Stimulated activated CD8-positive, alpha-beta memory T cell treated with anti-CD3 and anti-CD28 coated beads, Interleukin-4, amount 100 ng/mL, for 1 hour (primary cell): ENCODE data around the gene PTPRN2.
"Not testable (repeated sequence)": the region's sequence is repeated elsewhere in the genome, so short reads cannot be mapped to it uniquely, and the experiment has no call there.

ENCODE experiments used
- DNase-seq, 2 donors: peaks; one replicate each; pipeline ENCODE4 v3.0.0-alpha.2; 2020; ENCODE audit warnings: low read depth in 2 of 2, low spot score in 1 of 2

Gene PTPRN2

DNA sequence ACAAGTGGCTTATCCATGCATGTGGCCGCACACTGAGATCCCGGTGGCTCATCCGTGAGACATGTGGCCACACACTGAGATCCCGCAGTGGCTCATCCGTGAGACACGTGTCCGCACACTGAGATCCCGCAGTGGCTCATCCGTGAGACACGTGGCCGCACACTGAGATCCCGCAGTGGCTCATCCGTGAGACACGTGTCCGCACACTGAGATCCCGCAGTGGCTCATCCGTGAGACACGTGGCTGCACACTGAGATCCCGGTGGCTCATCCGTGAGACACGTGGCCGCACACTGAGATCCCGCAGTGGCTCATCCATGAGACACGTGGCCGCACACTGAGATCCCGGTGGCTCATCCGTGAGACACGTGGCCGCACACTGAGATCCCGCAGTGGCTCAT lies 181.9 kb downstream of the PTPRN2 start:
- not testable (repeated sequence) for DNase-seq

DNA sequence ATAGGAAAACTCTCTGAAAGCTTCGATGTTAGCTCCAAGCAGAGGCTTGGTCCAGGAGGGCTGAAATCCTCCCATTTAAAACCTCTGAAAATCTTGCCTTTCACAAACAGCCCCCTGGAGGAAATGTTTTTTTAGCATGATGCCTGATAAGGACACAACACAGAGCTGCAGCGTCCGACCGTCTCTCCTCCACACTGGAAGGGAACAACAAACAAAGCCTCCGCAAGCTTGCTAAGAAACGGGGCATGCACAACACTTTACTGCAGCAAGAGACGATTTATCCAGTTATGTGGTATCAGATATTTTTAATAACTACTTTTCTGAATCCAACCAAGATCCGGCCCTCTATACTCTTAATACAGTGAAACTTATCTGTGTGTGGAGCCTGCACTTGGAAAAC lies 182.3 kb downstream of the PTPRN2 start:
- no peak for DNase-seq

GRCh38 chr7:158404031-158404761 lies 183.4 kb downstream of the PTPRN2 start:
- DNase-seq: no peak

- DNase-seq: no peak
Measured at GRCh38 chr7:158403013-158403821, 184.4 kb downstream of the PTPRN2 start.

- DNase-seq: no peak
Measured at GRCh38 chr7:158402471-158402870, 185.2 kb downstream of the PTPRN2 start.

DNA sequence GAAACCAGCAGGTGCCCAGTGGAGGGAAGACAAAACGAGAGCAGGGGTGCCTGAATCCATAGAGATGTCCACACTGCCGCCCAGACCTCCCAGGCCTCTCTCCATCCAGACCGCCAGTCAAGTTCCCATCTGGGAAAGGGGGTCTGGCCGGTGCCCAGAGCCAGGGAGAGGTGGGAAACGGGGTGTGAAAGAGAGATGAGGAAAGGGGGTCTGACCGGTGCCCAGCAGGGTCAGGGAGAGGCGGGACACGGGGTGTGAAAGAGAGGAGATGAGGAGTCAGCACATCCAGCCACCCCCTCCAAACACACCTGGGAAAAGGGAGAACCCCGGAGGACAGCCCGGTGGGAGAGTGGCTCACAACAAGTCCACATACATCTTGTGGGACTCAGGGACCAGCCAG lies 185.8 kb downstream of the PTPRN2 start:
- DNase-seq: no peak

- DNase-seq: no peak
Measured at GRCh38 chr7:158401295-158401694, 186.3 kb downstream of the PTPRN2 start.

DNA sequence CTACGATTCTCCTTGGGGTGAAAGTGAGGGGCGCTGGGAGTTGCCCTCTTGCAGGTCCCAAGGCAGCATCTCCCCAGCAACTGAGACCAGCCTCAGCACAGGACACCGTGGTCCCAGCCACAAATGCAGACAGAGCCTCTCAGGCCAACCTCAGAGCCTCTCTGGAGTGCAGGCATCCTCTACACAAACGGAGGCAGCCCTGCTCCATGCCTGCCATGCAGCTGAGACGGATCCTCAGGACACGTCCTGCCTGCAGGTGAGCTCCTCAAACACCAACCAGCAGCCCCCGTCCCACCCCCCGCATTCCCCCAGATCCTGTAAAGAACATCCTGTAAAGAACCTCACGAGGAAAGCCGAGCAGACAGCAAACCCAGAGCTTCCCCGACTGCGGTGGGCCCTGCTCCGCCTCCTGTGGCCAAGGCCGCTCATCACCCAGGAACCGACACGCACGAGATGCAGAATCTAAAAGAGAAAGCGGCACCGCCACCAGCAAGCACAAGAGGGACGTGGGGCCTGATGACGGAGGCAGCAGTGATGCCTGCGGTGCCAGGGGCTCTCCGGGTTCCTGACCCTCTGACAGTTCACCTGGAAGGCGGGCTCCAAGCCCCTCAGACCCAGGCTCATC lies 186.9 kb downstream of the PTPRN2 start:
- no peak for DNase-seq

- DNase-seq: no peak
Measured at GRCh38 chr7:158399762-158400161, 187.9 kb downstream of the PTPRN2 start.

GRCh38 chr7:158398750-158399149 lies 188.9 kb downstream of the PTPRN2 start:
- no peak for DNase-seq

DNA sequence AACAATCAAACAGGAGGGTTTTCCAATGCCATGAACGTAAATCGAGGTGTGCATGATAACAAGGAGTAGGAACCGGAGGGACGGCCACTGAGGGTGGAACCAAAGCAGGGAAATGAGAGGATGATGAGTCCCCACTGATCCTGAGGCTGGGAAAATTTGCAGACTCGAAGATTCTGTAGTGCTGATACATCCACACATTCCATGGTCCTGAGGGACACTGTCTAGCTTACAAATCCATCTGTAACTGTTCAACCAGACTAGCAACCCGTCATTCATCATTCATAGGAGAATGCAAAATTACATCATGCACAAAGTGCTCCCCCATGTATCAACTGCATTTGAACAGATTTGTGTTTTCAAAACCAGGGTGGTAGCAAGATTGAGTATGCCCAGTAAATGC lies 189.7 kb downstream of the PTPRN2 start:
- DNase-seq: no peak

- no peak for DNase-seq
Measured at GRCh38 chr7:158396982-158397862, 190.4 kb downstream of the PTPRN2 start.

DNA sequence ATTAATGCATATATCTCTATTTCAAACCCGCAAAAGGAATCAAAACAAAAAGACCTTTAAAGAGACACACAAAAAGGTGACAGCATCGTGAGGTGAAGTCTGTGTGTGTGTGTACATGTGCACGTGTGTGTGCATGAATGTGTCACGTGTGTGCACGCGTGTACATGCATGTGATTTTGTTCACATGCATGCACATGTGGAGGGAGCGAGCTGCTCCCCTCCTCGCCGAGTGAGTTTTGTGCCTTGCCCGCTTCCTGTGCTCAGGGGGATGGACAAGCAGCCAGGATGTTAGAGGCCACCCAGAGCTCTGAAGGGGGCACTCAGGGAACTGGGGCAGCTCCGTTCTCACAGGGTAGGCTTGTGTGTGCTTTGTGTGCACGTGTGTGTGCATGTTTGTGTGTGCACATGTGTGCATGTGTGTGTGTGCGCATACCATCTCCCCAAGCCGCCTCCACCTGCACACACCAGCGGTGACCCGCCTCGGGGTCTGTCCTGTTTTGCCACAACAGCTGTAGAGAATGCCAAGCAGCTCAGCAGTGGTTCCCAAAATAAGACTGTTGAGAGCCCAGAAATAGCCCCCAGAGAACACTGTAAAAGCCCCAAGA lies 191.2 kb downstream of the PTPRN2 start:
- no peak for DNase-seq

DNA sequence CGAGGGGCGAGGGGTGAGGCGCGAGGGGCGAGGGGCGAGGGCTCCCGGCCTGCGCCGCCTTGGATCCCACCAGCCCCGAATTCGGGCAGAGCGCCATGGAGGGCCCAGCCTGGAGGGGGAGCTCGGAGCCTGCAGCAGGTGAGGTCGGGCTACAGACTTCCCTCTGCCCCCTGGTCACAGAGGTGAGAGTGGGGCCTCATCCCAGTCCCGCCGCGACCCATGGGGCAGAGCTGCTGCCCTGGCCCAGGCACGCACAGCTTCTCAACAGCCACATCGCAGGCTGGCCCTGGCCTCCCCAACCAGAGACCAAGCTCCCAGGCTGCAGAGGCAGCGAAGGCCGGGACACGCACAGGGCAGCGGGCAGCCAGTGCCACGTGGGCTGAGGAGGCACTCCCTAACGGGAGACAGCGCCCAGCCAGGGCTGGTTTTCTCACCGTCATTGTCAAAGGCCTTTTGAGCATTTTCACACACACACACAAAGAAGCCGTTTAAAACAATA lies 191.8 kb downstream of the PTPRN2 start:
- DNase-seq: no peak

- DNase-seq: no peak
Measured at GRCh38 chr7:158395349-158395748, 192.3 kb downstream of the PTPRN2 start.

DNA sequence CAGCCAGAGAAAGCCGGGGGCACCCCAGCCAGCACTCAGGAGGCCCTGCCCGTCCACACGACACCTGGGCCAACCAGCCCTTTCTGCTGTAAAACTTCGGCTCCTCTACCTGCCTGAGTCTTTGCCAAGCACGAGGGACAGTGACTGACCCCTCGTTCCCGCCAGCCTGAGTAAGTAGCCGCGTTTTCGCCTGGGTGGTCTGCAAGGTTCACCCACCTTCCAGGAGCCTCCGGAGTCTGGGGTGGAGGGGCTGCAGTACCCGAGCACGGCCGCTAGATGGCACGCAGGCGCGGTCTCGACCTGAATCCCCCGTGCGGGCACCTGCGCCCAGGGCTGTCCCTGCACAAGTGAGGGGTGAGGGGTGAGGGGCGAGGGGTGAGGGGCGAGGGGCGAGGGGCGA lies 192.7 kb downstream of the PTPRN2 start:
- DNase-seq: peak in 1 of 2 donors; percentile 13

DNA sequence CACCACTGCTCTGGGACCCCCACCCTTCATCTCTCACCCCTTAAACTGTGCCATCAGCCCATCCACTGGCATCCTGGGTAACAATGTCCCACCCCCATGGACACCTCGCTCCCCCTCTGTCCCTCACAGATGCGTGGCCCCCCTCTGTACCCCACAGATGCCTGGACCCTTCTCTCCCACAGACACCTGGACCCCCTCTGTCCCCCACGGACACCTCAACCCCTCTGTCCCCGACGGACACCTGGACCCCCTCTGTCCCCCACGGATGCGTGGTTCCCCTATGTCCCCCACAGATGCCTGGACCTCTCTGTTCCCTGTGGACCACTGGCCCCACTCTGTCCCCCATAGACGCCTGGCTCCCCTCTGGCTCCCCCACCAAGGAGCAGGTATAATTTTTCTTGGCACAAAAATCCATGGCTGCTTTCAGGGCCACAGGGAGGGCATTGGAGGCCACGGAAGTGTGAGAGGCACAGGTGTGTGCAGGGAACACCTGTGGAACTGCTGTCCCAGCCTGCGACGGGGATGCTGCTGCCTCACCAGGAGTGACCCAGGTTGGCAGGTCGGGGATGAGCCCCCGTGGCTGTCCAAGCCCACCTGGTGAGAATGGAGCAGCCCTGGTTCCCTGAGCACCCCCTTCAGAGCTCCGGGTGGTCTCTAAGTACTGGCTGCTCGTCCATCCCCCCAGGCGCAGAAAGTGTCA lies 193.5 kb downstream of the PTPRN2 start:
- no peak for DNase-seq

DNA sequence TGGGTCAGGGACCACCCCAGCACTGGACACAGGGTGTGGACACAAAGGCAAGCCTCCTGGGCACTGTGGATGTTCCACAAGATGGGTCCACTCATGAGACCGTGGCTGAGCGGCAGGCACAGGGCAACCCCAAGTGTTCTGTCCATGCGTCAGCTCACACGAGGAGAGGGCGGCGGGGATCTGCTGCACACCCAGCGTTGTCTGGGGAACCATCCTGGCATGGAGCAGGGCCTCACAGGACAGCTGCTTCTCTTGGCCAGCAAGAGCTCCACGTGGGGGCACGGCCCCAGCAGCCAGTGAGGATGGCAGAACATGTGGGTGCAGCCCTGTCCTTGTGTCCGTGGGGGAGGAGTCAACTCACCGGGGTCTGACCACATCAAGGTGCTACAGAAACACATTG lies 195.4 kb downstream of the PTPRN2 start:
- no peak for DNase-seq

- no peak for DNase-seq
Measured at GRCh38 chr7:158391541-158391940, 196.1 kb downstream of the PTPRN2 start.

GRCh38 chr7:158391141-158391540 lies 196.5 kb downstream of the PTPRN2 start:
- DNase-seq: no peak
